OCI-LY1 (cell line): ENCODE results near the gene OR10J4.

Experiments used
- H2AFZ ChIP-seq: fragments of 200-600 bp; sonication (generic), shearing (Covaris generic); 2 replicates; pipeline ENCODE4 v1.6.0; 2014; ENCODE audit warnings: antibody characterized with exemption, mild to moderate bottlenecking, low read length
- H3F3A ChIP-seq: fragments of 200-600 bp; sonication (generic), shearing (Covaris generic); 2 replicates; pipeline ENCODE4 v1.6.0; 2014; ENCODE audit warnings: mild to moderate bottlenecking, antibody characterized with exemption, low read length, moderate library complexity; ENCODE audit not compliant: insufficient read depth
- H3K27ac ChIP-seq: fragments of 200-600 bp; sonication (generic); 2 replicates; pipeline ENCODE4 v1.5.1; 2014; ENCODE audit warnings: low read length, mixed run types, mild to moderate bottlenecking, low read depth; ENCODE audit not compliant: poor library complexity, severe bottlenecking
- H3K27me3 ChIP-seq: fragments of 200-600 bp; sonication (generic); 2 replicates; pipeline ENCODE4 v1.6.0; 2014; ENCODE audit warnings: antibody characterized with exemption, mild to moderate bottlenecking, low read length, moderate library complexity; ENCODE audit not compliant: insufficient read depth
- H3K36me3 ChIP-seq: fragments of 200-600 bp; sonication (generic); 2 replicates; pipeline ENCODE4 v1.6.1; 2014; ENCODE audit warnings: mild to moderate bottlenecking, antibody characterized with exemption, low read length, moderate library complexity, mixed read lengths; ENCODE audit not compliant: insufficient read depth
- H3K4me1 ChIP-seq: fragments of 200-600 bp; sonication (generic); 2 replicates; pipeline ENCODE4 v1.5.1; 2014; ENCODE audit warnings: mild to moderate bottlenecking, low read length, moderate library complexity; ENCODE audit not compliant: insufficient read depth, severe bottlenecking
- H3K4me2 ChIP-seq: fragments of 200-600 bp; sonication (generic), shearing (Covaris generic); 2 replicates; pipeline ENCODE4 v1.6.1; 2014; ENCODE audit warnings: low read length
- H3K4me3 ChIP-seq: fragments of 200-600 bp; sonication (generic); 2 replicates; pipeline ENCODE4 v1.5.1; 2014; ENCODE audit warnings: low read length, low read depth, mild to moderate bottlenecking, mixed read lengths; ENCODE audit not compliant: poor library complexity, severe bottlenecking
- H3K79me2 ChIP-seq: fragments of 200-600 bp; shearing (Covaris generic); 2 replicates; pipeline ENCODE4 v1.6.1; 2016; ENCODE audit warnings: mixed run types, low read length, mixed read lengths; ENCODE audit not compliant: insufficient read depth
- H3K9ac ChIP-seq: fragments of 200-600 bp; sonication (generic), shearing (Covaris generic); 2 replicates; pipeline ENCODE4 v1.6.1; 2014; ENCODE audit warnings: mild to moderate bottlenecking, low read length, mixed read lengths
- H3K9me2 ChIP-seq: fragments of 200-600 bp; sonication (generic), shearing (Covaris generic); 2 replicates; pipeline ENCODE4 v1.6.1; 2014; ENCODE audit warnings: low read depth, mild to moderate bottlenecking, low read length, mixed read lengths
- H3K9me3 ChIP-seq: fragments of 200-600 bp; shearing (Covaris generic); 2 replicates; pipeline ENCODE4 v1.6.1; 2014; ENCODE audit warnings: low read length, mixed read lengths
- H4K20me1 ChIP-seq: fragments of 200-600 bp; sonication (generic), shearing (Covaris generic); 2 replicates; pipeline ENCODE4 v1.6.0; 2016; ENCODE audit warnings: mild to moderate bottlenecking, low read length; ENCODE audit not compliant: insufficient read depth
- CTCF ChIP-seq: fragments of 200-600 bp; sonication (generic), shearing (Covaris generic); IDR thresholded peaks from 2 replicates; pipeline ENCODE4 v1.5.1; 2017; ENCODE audit warnings: mild to moderate bottlenecking, antibody characterized with exemption, low read length, moderate library complexity, mixed read lengths
- EZH2 ChIP-seq: fragments of 200-600 bp; sonication (generic), shearing (Covaris generic); IDR thresholded peaks from 2 replicates; pipeline ENCODE4 v1.8.0; 2017; ENCODE audit warnings: borderline replicate concordance, mixed run types, mild to moderate bottlenecking, antibody characterized with exemption, low read length, moderate library complexity, mixed read lengths

The OR10J4 gene

GRCh38 chr1:159421821-159422220 lies 10.2 kb upstream of the OR10J4 start:
- Histone ChIP-seq H3K79me2 (no peaks in the 10 kb centered on the region), H3K4me1 (no peaks in the 10 kb centered on the region), H3K4me3 (no peak overlapping the region), H3K27ac (no peak overlapping the region), H3K9me3 (0 out of 2 replicates have a peak, but pooled peaks cover 3% of the 10 kb centered on the region), H4K20me1 (no peaks in the 10 kb centered on the region), H3K9ac (no peak overlapping the region), H3K36me3 (no peaks in the 10 kb centered on the region), H3K9me2 (no peaks in the 10 kb centered on the region), H3K4me2 (no peak overlapping the region), H3K27me3 (no peaks in the 10 kb centered on the region), H3F3A (no peaks in the 10 kb centered on the region), H2AFZ (no peak overlapping the region)
- peak; percentile 45; the same call in 1 of the 2 replicates for TF ChIP-seq CTCF
- no peak for TF ChIP-seq EZH2

- Histone ChIP-seq H3F3A (no peaks in the 10 kb centered on the region), H3K27me3 (no peaks in the 10 kb centered on the region), H3K27ac (no peak overlapping the region), H3K79me2 (no peaks in the 10 kb centered on the region), H3K9ac (no peak overlapping the region), H3K4me2 (no peak overlapping the region), H2AFZ (no peak overlapping the region), H3K4me3 (no peak overlapping the region), H3K9me3 (no peaks in the 10 kb centered on the region), H3K9me2 (no peaks in the 10 kb centered on the region), H3K36me3 (no peaks in the 10 kb centered on the region), H4K20me1 (no peaks in the 10 kb centered on the region), H3K4me1 (no peaks in the 10 kb centered on the region)
- TF ChIP-seq EZH2 (no peak), CTCF (no peak)
These were observed 3.5 kb upstream of the OR10J4 start for GRCh38 chr1:159428536-159428935.

- Histone ChIP-seq H3K4me1 (no peaks in the 10 kb centered on the region), H2AFZ (no peak overlapping the region), H4K20me1 (no peaks in the 10 kb centered on the region), H3K27ac (no peak overlapping the region), H3K79me2 (no peaks in the 10 kb centered on the region), H3K36me3 (no peaks in the 10 kb centered on the region), H3K4me2 (no peak overlapping the region), H3K27me3 (no peaks in the 10 kb centered on the region), H3K9ac (no peak overlapping the region), H3K9me3 (no peaks in the 10 kb centered on the region), H3F3A (no peaks in the 10 kb centered on the region), H3K4me3 (no peak overlapping the region), H3K9me2 (no peaks in the 10 kb centered on the region)
- TF ChIP-seq EZH2 (no peak), CTCF (no peak)
These were observed 2.7 kb upstream of the OR10J4 start for GRCh38 chr1:159429074-159429861.
